ENCODE results near the gene ATF7IP2. TPM values are rescaled to one million over a fixed set of nuclear protein-coding genes. Genes with fewer than 3 reads are reported as not detected.

The ATF7IP2 gene, protein sequence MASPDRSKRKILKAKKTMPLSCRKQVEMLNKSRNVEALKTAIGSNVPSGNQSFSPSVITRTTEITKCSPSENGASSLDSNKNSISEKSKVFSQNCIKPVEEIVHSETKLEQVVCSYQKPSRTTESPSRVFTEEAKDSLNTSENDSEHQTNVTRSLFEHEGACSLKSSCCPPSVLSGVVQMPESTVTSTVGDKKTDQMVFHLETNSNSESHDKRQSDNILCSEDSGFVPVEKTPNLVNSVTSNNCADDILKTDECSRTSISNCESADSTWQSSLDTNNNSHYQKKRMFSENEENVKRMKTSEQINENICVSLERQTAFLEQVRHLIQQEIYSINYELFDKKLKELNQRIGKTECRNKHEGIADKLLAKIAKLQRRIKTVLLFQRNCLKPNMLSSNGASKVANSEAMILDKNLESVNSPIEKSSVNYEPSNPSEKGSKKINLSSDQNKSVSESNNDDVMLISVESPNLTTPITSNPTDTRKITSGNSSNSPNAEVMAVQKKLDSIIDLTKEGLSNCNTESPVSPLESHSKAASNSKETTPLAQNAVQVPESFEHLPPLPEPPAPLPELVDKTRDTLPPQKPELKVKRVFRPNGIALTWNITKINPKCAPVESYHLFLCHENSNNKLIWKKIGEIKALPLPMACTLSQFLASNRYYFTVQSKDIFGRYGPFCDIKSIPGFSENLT
- 9.4 and 9.9 TPM in 2 replicates for total RNA-seq

DNA sequence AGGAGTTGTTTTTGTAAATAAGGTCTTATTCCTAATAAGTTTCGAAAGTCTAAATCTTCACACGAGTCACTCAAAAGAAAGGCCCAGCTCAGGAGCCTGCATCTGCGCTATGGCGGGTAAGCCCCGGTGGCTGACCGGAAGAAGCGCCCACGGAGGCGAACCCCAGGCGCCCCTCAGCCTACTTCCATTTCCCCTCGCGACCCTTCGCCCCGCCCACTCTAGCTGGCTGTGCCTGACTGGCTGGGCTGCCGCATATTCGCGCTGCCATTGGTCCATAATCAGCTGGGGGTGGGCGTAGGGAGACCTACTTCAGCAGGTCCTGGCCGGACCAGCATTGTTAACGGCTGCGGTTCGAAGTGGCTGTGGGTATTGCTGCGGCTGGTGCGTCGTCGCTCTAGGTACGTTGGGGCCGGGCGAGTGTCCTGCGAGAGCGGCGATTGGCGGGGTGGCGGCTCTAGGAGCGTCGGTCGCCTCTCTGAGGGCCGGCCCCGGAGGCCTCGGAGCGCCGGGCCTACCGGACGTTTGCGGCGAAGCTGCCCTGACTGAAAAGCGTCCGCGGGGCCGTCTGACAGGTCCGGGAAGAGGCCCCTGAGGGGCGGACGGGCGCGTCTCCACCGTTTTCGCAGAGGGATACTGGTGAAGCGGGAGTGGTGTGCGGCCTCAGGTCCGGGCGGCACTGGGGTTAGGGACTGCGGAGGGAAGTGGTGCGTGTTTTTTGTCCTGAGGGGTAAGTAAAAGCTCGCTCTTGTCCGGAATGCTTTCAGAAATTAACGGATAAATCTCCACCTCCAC lies at the start of gene ATF7IP2:
ATF7IP2 (plus strand) TSS at position 337 of the 792 bp plus-strand sequence. CDS start 44,560 bp downstream, outside the sequence.

Other genes starting within 250 kb of the ATF7IP2 start
- gene GRIN2A, start 203.6 kb upstream of the ATF7IP2 start, total RNA-seq, result not detected in 2 replicates
- 40.5 and 44.9 TPM in 2 replicates for gene EMP2, start 194.5 kb downstream of the ATF7IP2 start, total RNA-seq

Measured in dermis lymphatic vessel endothelial cell (primary cell).